DND-41 (cell line): ENCODE results near the gene BMP2K.

ENCODE experiments used
- ATAC-seq: fragments of 200-7000 bp; cut with Tn5 transposase; 3 replicates; pipeline ENCODE4 v1.9.1; 2021; ENCODE audit warnings: low read depth; ENCODE audit not compliant: insufficient read depth
- DNase-seq: peaks from one replicate; pipeline ENCODE4 v3.0.0-alpha.2; 2020
- H2AFZ ChIP-seq: 2 replicates; pipeline ENCODE4 v1.6.0; 2012; ENCODE audit warnings: low read depth, low read length
- H3K27ac ChIP-seq: 2 replicates; pipeline ENCODE4 v1.5.1; 2012; ENCODE audit warnings: low read length, inconsistent platforms
- H3K27me3 ChIP-seq: fragments of 200-600 bp; sonication (generic); 2 replicates; pipeline ENCODE4 v1.6.0; 2012; ENCODE audit warnings: low read length, mild to moderate bottlenecking, inconsistent platforms; ENCODE audit not compliant: insufficient read depth, poor library complexity
- H3K36me3 ChIP-seq: 2 replicates; pipeline ENCODE4 v1.5.1; 2012; ENCODE audit warnings: low read length, inconsistent platforms; ENCODE audit not compliant: insufficient read depth
- H3K4me1 ChIP-seq: 2 replicates; pipeline ENCODE4 v1.5.1; 2012; ENCODE audit warnings: mild to moderate bottlenecking, low read length; ENCODE audit not compliant: insufficient read depth
- H3K4me2 ChIP-seq: 2 replicates; pipeline ENCODE4 v1.6.0; 2012; ENCODE audit warnings: mild to moderate bottlenecking, moderate library complexity, low read length, inconsistent platforms; ENCODE audit not compliant: insufficient read depth
- H3K4me3 ChIP-seq, 2 experiments: fragments of 200-600 bp in 1 of 2; shearing (Covaris generic) in 1 of 2; 2 replicates each; pipeline ENCODE4 v1.5.1; 2012 to 2016; ENCODE audit warnings: inconsistent platforms in 2 of 2, low read length in 2 of 2, mild to moderate bottlenecking in 2 of 2, low read depth in 1 of 2, moderate library complexity in 1 of 2
- H3K79me2 ChIP-seq: 2 replicates; pipeline ENCODE4 v1.6.0; 2012; ENCODE audit warnings: low read length, inconsistent platforms; ENCODE audit not compliant: insufficient read depth
- H3K9ac ChIP-seq: 2 replicates; pipeline ENCODE4 v1.6.0; 2012; ENCODE audit warnings: low read depth, mild to moderate bottlenecking, inconsistent platforms, low read length, moderate library complexity
- H3K9me3 ChIP-seq: 2 replicates; pipeline ENCODE4 v1.5.1; 2012; ENCODE audit warnings: low read length, moderate library complexity, mild to moderate bottlenecking, inconsistent platforms; ENCODE audit not compliant: insufficient read depth, severe bottlenecking
- H4K20me1 ChIP-seq: 2 replicates; pipeline ENCODE4 v1.6.0; 2012; ENCODE audit warnings: low read length; ENCODE audit not compliant: insufficient read depth
- CTCF ChIP-seq: IDR thresholded peaks from 2 replicates; pipeline ENCODE4 v1.5.1; 2012; ENCODE audit warnings: borderline replicate concordance, low read length, moderate library complexity, mild to moderate bottlenecking; ENCODE audit not compliant: poor library complexity, severe bottlenecking; ENCODE audit errors: extremely low read depth
- EZH2 ChIP-seq: IDR thresholded peaks from 3 replicates; pipeline ENCODE4 v1.6.1; 2012; ENCODE audit warnings: borderline replicate concordance, low read depth, mild to moderate bottlenecking, moderate library complexity, low read length, inconsistent platforms; ENCODE audit not compliant: severe bottlenecking

Gene BMP2K

DNA sequence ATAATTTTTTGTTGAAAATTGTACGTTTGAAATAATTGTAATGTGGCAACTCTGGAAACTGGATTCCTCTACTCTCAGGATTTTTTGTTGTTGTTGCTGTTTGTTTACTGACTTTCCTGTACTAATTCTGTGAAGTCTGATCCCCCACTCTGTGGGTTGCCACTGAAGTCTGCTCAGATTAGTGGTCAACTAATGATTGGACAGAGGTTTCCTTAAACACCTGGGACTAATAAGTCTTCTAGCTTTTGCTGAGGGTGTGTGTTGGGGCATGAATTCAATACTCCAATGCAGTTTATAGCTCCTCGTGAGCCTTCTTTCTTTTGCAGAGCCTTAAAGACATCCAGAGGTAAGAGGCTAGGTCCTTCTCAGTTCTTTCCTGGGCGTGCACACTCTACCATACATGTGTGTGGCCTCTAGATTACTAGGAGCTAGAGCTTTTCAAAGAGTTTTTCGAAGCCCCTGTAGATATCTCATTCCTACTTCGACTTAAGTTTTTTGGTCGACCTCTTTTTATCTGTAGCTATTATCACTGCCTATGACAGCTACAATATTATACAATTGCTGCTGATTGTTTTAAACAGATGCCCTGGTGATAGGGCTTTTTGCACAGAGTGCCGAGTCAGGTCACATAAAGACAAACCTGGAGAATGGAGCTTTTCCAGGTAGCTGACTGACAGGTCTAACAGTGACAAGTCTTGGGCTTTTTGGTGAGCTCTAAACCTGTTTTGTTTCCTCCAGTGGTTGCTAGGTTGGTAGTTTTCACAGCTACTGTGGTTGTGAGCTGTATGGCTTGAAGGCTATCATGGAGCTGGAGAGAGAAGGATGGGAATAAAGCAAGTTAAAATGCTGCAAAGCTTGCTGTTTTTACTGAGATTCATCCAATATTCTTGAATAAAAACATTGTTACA, 34.0 kb downstream of the BMP2K start:
- no peaks in the 10 kb centered on the region for H3K9me3 ChIP-seq
- H3K4me3 ChIP-seq: no peak overlapping the region
- no peak overlapping the region for H3K27ac ChIP-seq
- no peak overlapping the region for H3K9ac ChIP-seq
- no peaks in the 10 kb centered on the region for H3K27me3 ChIP-seq
- no peak for ATAC-seq
- H4K20me1 ChIP-seq: no peaks in the 10 kb centered on the region
- no peak overlapping the region for H2AFZ ChIP-seq
- no peaks in the 10 kb centered on the region for H3K4me1 ChIP-seq
- no peak for DNase-seq
- no peaks in the 10 kb centered on the region for H3K36me3 ChIP-seq
- no peak overlapping the region for H3K4me2 ChIP-seq
- no peak for TF ChIP-seq CTCF
- no peak for TF ChIP-seq EZH2
- H3K79me2 ChIP-seq: peaks cover 30% of the 10 kb centered on the region

DNA sequence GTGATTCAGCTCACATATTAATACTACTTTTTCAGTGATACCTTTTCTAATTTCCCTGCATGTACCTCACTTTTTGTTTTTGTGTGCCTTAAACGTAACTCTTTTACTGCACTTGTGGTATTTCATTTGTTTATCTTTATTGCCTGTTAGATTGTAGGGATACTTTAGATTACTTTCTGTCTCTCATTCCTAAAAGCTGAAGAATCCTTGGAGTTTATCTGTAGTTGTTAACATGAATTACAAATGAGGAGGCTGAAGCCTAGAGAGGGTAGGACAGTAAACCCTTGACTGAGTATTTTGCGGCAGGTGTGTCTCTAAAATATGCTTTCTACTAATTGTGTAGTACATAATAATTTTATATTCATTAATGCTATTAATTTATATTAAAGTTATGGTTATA, 34.9 kb downstream of the BMP2K start:
- ATAC-seq: no peak
- DNase-seq: no peak
- Histone ChIP-seq H3K9ac (no peak overlapping the region), H3K36me3 (no peaks in the 10 kb centered on the region), H4K20me1 (no peaks in the 10 kb centered on the region), H3K79me2 (peaks cover 29% of the 10 kb centered on the region), H3K4me2 (no peak overlapping the region), H3K9me3 (no peaks in the 10 kb centered on the region), H3K27ac (no peak overlapping the region), H3K27me3 (no peaks in the 10 kb centered on the region), H3K4me1 (no peaks in the 10 kb centered on the region), H3K4me3 (no peak overlapping the region), H2AFZ (no peak overlapping the region)
- no peak for TF ChIP-seq EZH2
- TF ChIP-seq CTCF: no peak

DNA sequence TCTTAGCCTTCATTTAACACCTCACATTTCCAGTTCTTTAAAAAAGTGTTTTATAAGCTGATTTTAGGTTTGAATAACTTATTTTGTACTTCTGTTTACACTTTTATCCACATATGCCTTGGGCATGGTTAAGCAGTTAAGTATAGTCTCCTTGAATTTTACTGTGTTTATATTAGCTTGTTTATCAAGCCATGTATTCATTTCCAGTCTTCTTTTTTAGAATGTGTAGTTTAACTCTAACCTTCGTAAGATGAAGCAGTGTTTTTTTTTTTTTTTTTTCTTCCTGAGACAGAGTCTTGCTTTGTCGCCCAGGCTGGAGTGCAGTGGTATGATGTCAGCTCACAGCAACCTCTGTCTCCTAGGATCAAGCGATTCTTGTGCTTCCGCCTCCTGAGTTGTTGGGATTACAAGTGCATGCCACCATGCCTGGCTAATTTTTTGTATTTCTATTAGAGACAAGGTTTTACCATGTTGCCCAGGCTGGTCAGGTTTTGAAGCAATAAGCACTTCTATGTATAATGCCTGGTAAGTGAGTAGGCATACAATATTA, 42.5 kb downstream of the BMP2K start:
- H4K20me1 ChIP-seq: no peaks in the 10 kb centered on the region
- H3K27ac ChIP-seq: no peak overlapping the region
- no peak overlapping the region for H3K4me2 ChIP-seq
- peaks cover 20% of the 10 kb centered on the region for H3K79me2 ChIP-seq
- ATAC-seq (no peak), DNase-seq (no peak)
- H2AFZ ChIP-seq: no peak overlapping the region
- H3K9me3 ChIP-seq: no peaks in the 10 kb centered on the region
- no peaks in the 10 kb centered on the region for H3K27me3 ChIP-seq
- H3K36me3 ChIP-seq: no peaks in the 10 kb centered on the region
- no peaks in the 10 kb centered on the region for H3K4me1 ChIP-seq
- TF ChIP-seq CTCF: no peak
- TF ChIP-seq EZH2: no peak
- no peak overlapping the region for H3K9ac ChIP-seq
- no peak overlapping the region for H3K4me3 ChIP-seq
